Activated CD4-positive, alpha-beta T cell treated with anti-CD3 and anti-CD28 coated beads, Interleukin-2, amount 50 U/mL, for 1 hour (primary cell): ENCODE results near the gene GALNT18.

Experiments
- DNase-seq: peaks from one replicate; pipeline ENCODE4 v3.0.0-alpha.2; 2020

GALNT18 gene

GRCh38 chr11:11621573-11622339 is at the start of gene GALNT18:
TSS of gene GALNT18 (minus strand) at chr11:11622005.
- DNase-seq: peak; percentile 49

- no peak for DNase-seq
Observed at GRCh38 chr11:11670574-11670973, 48.8 kb upstream of the GALNT18 start.

GRCh38 chr11:11669233-11669846 is 47.5 kb upstream of the GALNT18 start:
- DNase-seq: no peak

- DNase-seq: no peak
Observed at GRCh38 chr11:11668781-11669180, 47.0 kb upstream of the GALNT18 start.

GRCh38 chr11:11668274-11668673 is 46.5 kb upstream of the GALNT18 start:
- no peak for DNase-seq

- DNase-seq: no peak
Observed at GRCh38 chr11:11667056-11667455, 45.3 kb upstream of the GALNT18 start.

- no peak for DNase-seq
Observed at GRCh38 chr11:11665407-11665806, 43.6 kb upstream of the GALNT18 start.

- DNase-seq: no peak
Observed at GRCh38 chr11:11663907-11664306, 42.1 kb upstream of the GALNT18 start.

- DNase-seq: no peak
Observed at GRCh38 chr11:11662578-11662977, 40.8 kb upstream of the GALNT18 start.

- DNase-seq: no peak
Observed at GRCh38 chr11:11661326-11662040, 39.7 kb upstream of the GALNT18 start.

- no peak for DNase-seq
Observed at GRCh38 chr11:11660363-11660740, 38.5 kb upstream of the GALNT18 start.

GRCh38 chr11:11659567-11660362 is 38.0 kb upstream of the GALNT18 start:
- no peak for DNase-seq

- DNase-seq: no peak
Observed at GRCh38 chr11:11657218-11657955, 35.6 kb upstream of the GALNT18 start.

- DNase-seq: no peak
Observed at GRCh38 chr11:11641581-11641980, 19.8 kb upstream of the GALNT18 start.

GRCh38 chr11:11640996-11641395 is 19.2 kb upstream of the GALNT18 start:
- DNase-seq: no peak

- no peak for DNase-seq
Observed at GRCh38 chr11:11640152-11640551, 18.3 kb upstream of the GALNT18 start.

- DNase-seq: no peak
Observed at GRCh38 chr11:11636671-11637070, 14.9 kb upstream of the GALNT18 start.

GRCh38 chr11:11635443-11635842 is 13.6 kb upstream of the GALNT18 start:
- no peak for DNase-seq

GRCh38 chr11:11629368-11629767 is 7.6 kb upstream of the GALNT18 start:
- no peak for DNase-seq

GRCh38 chr11:11628651-11629050 is 6.8 kb upstream of the GALNT18 start:
- DNase-seq: no peak

GRCh38 chr11:11626128-11626527 is 4.3 kb upstream of the GALNT18 start:
- no peak for DNase-seq

GRCh38 chr11:11624926-11625325 is 3.1 kb upstream of the GALNT18 start:
- no peak for DNase-seq
